HCT116 (cell line): ENCODE data around the gene KHDC3L. TPM values are rescaled to one million over a fixed set of nuclear protein-coding genes. Genes with fewer than 3 reads are reported as not detected.

Experiments used
- ATAC-seq: fragments of 200-7000 bp; cut with Tn5 transposase; 2 replicates; pipeline ENCODE4 v1.9.1; 2020; ENCODE audit warnings: mild to moderate bottlenecking, moderate library complexity
- BruUV-seq: library from RNA; stranded (reverse); fragments of 400-500 nt; replicated peaks from 2 replicates; lab custom pipeline; 2021; lab: Mats Ljungman, UMichigan
- CTCF ChIA-PET: fragments of 300-600 bp; sonication (Branson Sonifier 250); formaldehyde crosslinking; loops from one replicate; lab custom pipeline; 2021; ENCODE audit warnings: antibody characterized with exemption; lab: Charles Lee
- POLR2A ChIA-PET: fragments of 300-600, 350-600 bp; sonication (Branson Sonifier 250); formaldehyde crosslinking; loops from one replicate; lab custom pipeline; 2021; ENCODE audit warnings: antibody characterized with exemption; lab: Charles Lee
- RAD21 ChIA-PET, 2 experiments: fragments of 300-600 bp; sonication (Branson Sonifier 250); formaldehyde crosslinking; loops; one replicate each; lab custom pipeline; 2023; ENCODE audit warnings: low total read pairs in 2 of 2; ENCODE audit not compliant: uncharacterized antibody in 2 of 2, unreplicated experiment in 2 of 2, low non-redundant PET in 1 of 2; lab: Charles Lee
- DNase-seq: peaks from one replicate; pipeline ENCODE4 v3.0.0-alpha.2; 2010; ENCODE audit warnings: low read depth, low spot score
- H2AFZ ChIP-seq: fragments of 200-600 bp; shearing (Covaris generic), sonication (generic); 2 replicates; pipeline ENCODE4 v1.6.1; 2017; ENCODE audit warnings: low read depth, mixed run types, mixed read lengths, antibody characterized with exemption, low read length; ENCODE audit not compliant: poor library complexity, severe bottlenecking
- H3K27ac ChIP-seq: 2 replicates; pipeline ENCODE4 v1.5.1; 2012; ENCODE audit warnings: low read depth, low read length
- H3K27me3 ChIP-seq: fragments of 200-600 bp; sonication (generic); 2 replicates; pipeline ENCODE4 v1.6.1; 2016; ENCODE audit warnings: mixed run types, low read length, mixed read lengths; ENCODE audit not compliant: insufficient read depth
- H3K36me3 ChIP-seq, 2 experiments: fragments of 200-500 bp in 1 of 2; fragments of 200-600 bp in 1 of 2; sonication (Bioruptor generic) in 1 of 2; sonication (generic) in 1 of 2; 2 replicates each; pipeline versions ENCODE4 v1.5.1 to v1.6.1; 2014 to 2016; ENCODE audit warnings: low read length in 2 of 2, inconsistent platforms in 1 of 2, mixed read lengths in 1 of 2, mixed run types in 1 of 2; ENCODE audit not compliant: insufficient read depth in 2 of 2, control insufficient read depth in 1 of 2
- H3K4me1 ChIP-seq, 2 experiments: fragments of 200-600 bp in 1 of 2; sonication (generic) in 1 of 2; 2 replicates each; pipeline versions ENCODE4 v1.5.1 to v1.6.1; 2012 to 2017; ENCODE audit warnings: low read length in 2 of 2, inconsistent platforms in 1 of 2, mild to moderate bottlenecking in 1 of 2, mixed read lengths in 1 of 2, mixed run types in 1 of 2, moderate library complexity in 1 of 2; ENCODE audit not compliant: insufficient read depth in 2 of 2, control insufficient read depth in 1 of 2
- H3K4me2 ChIP-seq: fragments of 200-600 bp; sonication (generic); 2 replicates; pipeline ENCODE4 v1.6.1; 2017; ENCODE audit warnings: mixed run types, low read length, mixed read lengths
- H3K4me3 ChIP-seq, 2 experiments: fragments of 200-600 bp in 1 of 2; sonication (generic) in 1 of 2; replicated peaks in 1 of 2; 2 replicates each; pipeline ENCODE4 v1.5.1; 2011 to 2016; ENCODE audit warnings: low read length in 2 of 2, control low read depth in 1 of 2, low read depth in 1 of 2, mild to moderate bottlenecking in 1 of 2, mixed read lengths in 1 of 2, mixed run types in 1 of 2
- H3K79me2 ChIP-seq: fragments of 200-600 bp; sonication (generic); 2 replicates; pipeline ENCODE4 v1.6.1; 2017; ENCODE audit warnings: mild to moderate bottlenecking, mixed run types, low read length, moderate library complexity, mixed read lengths; ENCODE audit not compliant: insufficient read depth
- H3K9ac ChIP-seq: fragments of 200-600 bp; sonication (generic); 2 replicates; pipeline ENCODE4 v1.6.1; 2016; ENCODE audit warnings: low read length, mixed read lengths
- H3K9me2 ChIP-seq: fragments of 200-600 bp; sonication (generic), shearing (Covaris generic); 2 replicates; pipeline ENCODE4 v1.6.1; 2017; ENCODE audit warnings: mixed run types, mild to moderate bottlenecking, moderate library complexity; ENCODE audit not compliant: insufficient read depth
- H3K9me3 ChIP-seq, 2 experiments: fragments of 200-500 bp in 1 of 2; fragments of 200-600 bp in 1 of 2; sonication (Bioruptor generic) in 1 of 2; sonication (generic) in 1 of 2; 2 replicates each; pipeline ENCODE4 v1.6.1; 2014 to 2017; ENCODE audit warnings: low read length in 2 of 2, mixed read lengths in 2 of 2, inconsistent platforms in 1 of 2, low read depth in 1 of 2, mild to moderate bottlenecking in 1 of 2, mixed run types in 1 of 2, moderate library complexity in 1 of 2; ENCODE audit not compliant: control insufficient read depth in 1 of 2, insufficient read depth in 1 of 2
- H4K20me1 ChIP-seq: fragments of 200-600 bp; sonication (generic), shearing (Covaris generic); 2 replicates; pipeline ENCODE4 v1.6.1; 2017; ENCODE audit warnings: mixed run types, mild to moderate bottlenecking, moderate library complexity; ENCODE audit not compliant: insufficient read depth
- CBX3 ChIP-seq: IDR thresholded peaks from 2 replicates; pipeline ENCODE4 v1.6.1; 2012; ENCODE audit warnings: low read depth
- CEBPB ChIP-seq: IDR thresholded peaks from 2 replicates; pipeline ENCODE4 v1.6.1; 2012; ENCODE audit warnings: low read depth
- ELF1 ChIP-seq: IDR thresholded peaks from 2 replicates; pipeline ENCODE4 v1.6.1; 2012; ENCODE audit warnings: low read depth, borderline replicate concordance
- EZH2 ChIP-seq: fragments of 200-600 bp; sonication (generic); IDR thresholded peaks from 2 replicates; pipeline ENCODE4 v1.6.1; 2017; ENCODE audit warnings: antibody characterized with exemption, mixed run types
- JUND ChIP-seq: IDR thresholded peaks from 2 replicates; pipeline ENCODE4 v1.6.1; 2012
- POLR2A ChIP-seq: IDR thresholded peaks from 2 replicates; pipeline ENCODE4 v1.7.0; 2011; ENCODE audit warnings: borderline replicate concordance; ENCODE audit not compliant: insufficient read depth, insufficient read length; ENCODE audit errors: extremely low read depth
- POLR2AphosphoS5 ChIP-seq: IDR thresholded peaks from 2 replicates; pipeline ENCODE4 v1.6.1; 2011; ENCODE audit warnings: mild to moderate bottlenecking, low read depth, low read length, moderate library complexity
- RAD21 ChIP-seq: IDR thresholded peaks from 2 replicates; pipeline ENCODE4 v1.6.1; 2012; ENCODE audit warnings: low read depth, mild to moderate bottlenecking
- SIN3A ChIP-seq: IDR thresholded peaks from 2 replicates; pipeline ENCODE4 v1.6.1; 2012; ENCODE audit warnings: low read depth
- SP1 ChIP-seq: IDR thresholded peaks from 2 replicates; pipeline ENCODE4 v1.6.1; 2012; ENCODE audit warnings: low read depth
- ZFX ChIP-seq: fragments of 450-650 bp; IDR thresholded peaks from 2 replicates; pipeline ENCODE4 v1.6.1; 2017
- intact Hi-C: fragments of 100-400 bp; cut with micrococcal nuclease; formaldehyde crosslinking; loops from 2 replicates; pipeline ENCODE4 v1.10.0; 2022
- total RNA-seq: library from RNA; stranded (reverse); gene quantifications from one replicate; pipeline ENCODE4 v1.2.1, GENCODE V29; 2021; ENCODE audit not compliant: unreplicated experiment
- TF ChIP-seq, protein P1 (sequence below): IDR thresholded peaks from 2 replicates; pipeline ENCODE4 v1.6.1; 2012; ENCODE audit warnings: low read depth
- TF ChIP-seq, protein P2 (sequence below): IDR thresholded peaks from 2 replicates; pipeline ENCODE4 v1.6.1; 2012
- TF ChIP-seq, protein P3 (sequence below): IDR thresholded peaks from 2 replicates; pipeline ENCODE4 v1.6.1; 2011; ENCODE audit warnings: mild to moderate bottlenecking, low read length, moderate library complexity; ENCODE audit not compliant: insufficient replicate concordance; ENCODE audit errors: extremely low read depth
- TF ChIP-seq, protein P4 (sequence below): IDR thresholded peaks from 2 replicates; pipeline ENCODE4 v1.6.1; 2012

Gene KHDC3L
- total RNA-seq, 1 experiment from 2014 or later = not detected

DNA sequence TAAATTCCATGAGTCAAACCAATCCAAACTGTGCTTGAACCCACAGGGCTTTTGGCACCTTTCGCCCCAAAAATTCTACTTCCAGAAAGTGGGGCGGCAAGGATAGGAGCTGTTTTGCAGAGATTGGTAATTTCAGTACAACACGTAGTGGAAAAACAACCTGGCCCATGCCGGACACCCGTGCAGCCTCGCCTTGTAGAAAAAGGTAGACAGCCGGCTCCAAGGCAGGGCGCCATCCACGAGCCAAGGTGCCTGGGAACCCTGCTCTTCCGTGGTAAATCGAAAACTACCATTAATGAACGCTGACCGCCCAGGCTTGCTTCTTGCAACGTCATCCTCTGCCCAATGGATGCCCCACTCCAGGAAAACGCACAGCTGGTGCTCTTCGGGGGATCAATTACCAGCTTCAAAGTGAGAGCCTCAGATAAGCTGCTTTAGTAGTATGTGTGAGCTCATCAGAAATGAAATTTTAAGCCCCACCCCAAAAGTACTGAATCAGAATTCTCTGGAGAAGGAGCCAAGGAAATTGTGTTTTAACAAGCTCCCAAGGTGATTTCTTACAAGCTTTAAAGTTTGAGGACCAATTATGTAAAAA lies 5.4 kb downstream of the KHDC3L start (continued):
- TF ChIP-seq, protein P1, sequence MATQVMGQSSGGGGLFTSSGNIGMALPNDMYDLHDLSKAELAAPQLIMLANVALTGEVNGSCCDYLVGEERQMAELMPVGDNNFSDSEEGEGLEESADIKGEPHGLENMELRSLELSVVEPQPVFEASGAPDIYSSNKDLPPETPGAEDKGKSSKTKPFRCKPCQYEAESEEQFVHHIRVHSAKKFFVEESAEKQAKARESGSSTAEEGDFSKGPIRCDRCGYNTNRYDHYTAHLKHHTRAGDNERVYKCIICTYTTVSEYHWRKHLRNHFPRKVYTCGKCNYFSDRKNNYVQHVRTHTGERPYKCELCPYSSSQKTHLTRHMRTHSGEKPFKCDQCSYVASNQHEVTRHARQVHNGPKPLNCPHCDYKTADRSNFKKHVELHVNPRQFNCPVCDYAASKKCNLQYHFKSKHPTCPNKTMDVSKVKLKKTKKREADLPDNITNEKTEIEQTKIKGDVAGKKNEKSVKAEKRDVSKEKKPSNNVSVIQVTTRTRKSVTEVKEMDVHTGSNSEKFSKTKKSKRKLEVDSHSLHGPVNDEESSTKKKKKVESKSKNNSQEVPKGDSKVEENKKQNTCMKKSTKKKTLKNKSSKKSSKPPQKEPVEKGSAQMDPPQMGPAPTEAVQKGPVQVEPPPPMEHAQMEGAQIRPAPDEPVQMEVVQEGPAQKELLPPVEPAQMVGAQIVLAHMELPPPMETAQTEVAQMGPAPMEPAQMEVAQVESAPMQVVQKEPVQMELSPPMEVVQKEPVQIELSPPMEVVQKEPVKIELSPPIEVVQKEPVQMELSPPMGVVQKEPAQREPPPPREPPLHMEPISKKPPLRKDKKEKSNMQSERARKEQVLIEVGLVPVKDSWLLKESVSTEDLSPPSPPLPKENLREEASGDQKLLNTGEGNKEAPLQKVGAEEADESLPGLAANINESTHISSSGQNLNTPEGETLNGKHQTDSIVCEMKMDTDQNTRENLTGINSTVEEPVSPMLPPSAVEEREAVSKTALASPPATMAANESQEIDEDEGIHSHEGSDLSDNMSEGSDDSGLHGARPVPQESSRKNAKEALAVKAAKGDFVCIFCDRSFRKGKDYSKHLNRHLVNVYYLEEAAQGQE = no peak
- no peak for TF ChIP-seq ZFX
- no peak for TF ChIP-seq CBX3
- TF ChIP-seq, protein P2, sequence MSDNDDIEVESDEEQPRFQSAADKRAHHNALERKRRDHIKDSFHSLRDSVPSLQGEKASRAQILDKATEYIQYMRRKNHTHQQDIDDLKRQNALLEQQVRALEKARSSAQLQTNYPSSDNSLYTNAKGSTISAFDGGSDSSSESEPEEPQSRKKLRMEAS = no peak
- TF ChIP-seq EZH2 = no peak
- no peak for TF ChIP-seq RAD21
- TF ChIP-seq JUND = no peak
- no peak for TF ChIP-seq SP1

DNA sequence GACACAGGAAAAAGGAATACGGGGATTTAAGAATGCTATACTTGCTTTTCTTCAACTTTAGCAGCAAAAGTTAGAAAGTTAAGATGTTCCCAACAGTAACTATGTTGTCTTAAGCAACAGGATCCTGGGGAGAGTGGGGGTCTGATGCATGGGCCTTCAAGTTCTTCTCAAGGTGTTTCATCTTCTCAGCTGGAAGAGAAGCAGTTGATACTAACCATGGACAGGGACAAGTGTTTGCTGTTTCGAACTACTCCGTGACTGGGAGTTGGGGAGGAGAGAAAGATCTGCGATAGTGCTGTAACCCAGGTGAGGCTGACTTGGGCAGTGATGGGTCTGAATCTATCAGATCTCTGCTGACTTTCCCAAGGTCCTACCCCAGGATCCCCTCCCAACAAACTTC lies 6.2 kb downstream of the KHDC3L start:
- H3K27me3 ChIP-seq = no peaks in the 10 kb centered on the region
- H3K79me2 ChIP-seq = no peaks in the 10 kb centered on the region
- POLR2A ChIA-PET = no interaction called here
- no TSS peak for BruUV-seq
- H3K4me1 ChIP-seq = no peaks in the 10 kb centered on the region
- no peak for ATAC-seq
- CTCF ChIA-PET = no interaction called here
- no peaks in the 10 kb centered on the region for H3K36me3 ChIP-seq
- no peaks in the 10 kb centered on the region for H3K9me3 ChIP-seq
- H2AFZ ChIP-seq = no peak overlapping the region
- RAD21 ChIA-PET = no interaction called here
- H3K27ac ChIP-seq = no peak overlapping the region
- H3K4me3 ChIP-seq = no peak overlapping the region
- H4K20me1 ChIP-seq = no peaks in the 10 kb centered on the region
- no peaks in the 10 kb centered on the region for H3K9me2 ChIP-seq
- no peak overlapping the region for H3K4me2 ChIP-seq
- intact Hi-C loops = no loop called here
- H3K9ac ChIP-seq = no peak overlapping the region
- no peak for DNase-seq
- no peak for TF ChIP-seq POLR2A
- TF ChIP-seq POLR2AphosphoS5 = no peak
- TF ChIP-seq, protein P1 = no peak
- TF ChIP-seq ZFX = no peak
- TF ChIP-seq EZH2 = no peak
- no peak for TF ChIP-seq SP1
- TF ChIP-seq CEBPB = no peak
- TF ChIP-seq ELF1 = no peak
- TF ChIP-seq, protein P2 = no peak
- TF ChIP-seq, protein P3, sequence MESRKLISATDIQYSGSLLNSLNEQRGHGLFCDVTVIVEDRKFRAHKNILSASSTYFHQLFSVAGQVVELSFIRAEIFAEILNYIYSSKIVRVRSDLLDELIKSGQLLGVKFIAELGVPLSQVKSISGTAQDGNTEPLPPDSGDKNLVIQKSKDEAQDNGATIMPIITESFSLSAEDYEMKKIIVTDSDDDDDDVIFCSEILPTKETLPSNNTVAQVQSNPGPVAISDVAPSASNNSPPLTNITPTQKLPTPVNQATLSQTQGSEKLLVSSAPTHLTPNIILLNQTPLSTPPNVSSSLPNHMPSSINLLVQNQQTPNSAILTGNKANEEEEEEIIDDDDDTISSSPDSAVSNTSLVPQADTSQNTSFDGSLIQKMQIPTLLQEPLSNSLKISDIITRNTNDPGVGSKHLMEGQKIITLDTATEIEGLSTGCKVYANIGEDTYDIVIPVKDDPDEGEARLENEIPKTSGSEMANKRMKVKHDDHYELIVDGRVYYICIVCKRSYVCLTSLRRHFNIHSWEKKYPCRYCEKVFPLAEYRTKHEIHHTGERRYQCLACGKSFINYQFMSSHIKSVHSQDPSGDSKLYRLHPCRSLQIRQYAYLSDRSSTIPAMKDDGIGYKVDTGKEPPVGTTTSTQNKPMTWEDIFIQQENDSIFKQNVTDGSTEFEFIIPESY = no peak
- TF ChIP-seq, protein P4, sequence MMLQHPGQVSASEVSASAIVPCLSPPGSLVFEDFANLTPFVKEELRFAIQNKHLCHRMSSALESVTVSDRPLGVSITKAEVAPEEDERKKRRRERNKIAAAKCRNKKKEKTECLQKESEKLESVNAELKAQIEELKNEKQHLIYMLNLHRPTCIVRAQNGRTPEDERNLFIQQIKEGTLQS = no peak
- no peak for TF ChIP-seq SIN3A
